Activated CD4-positive, alpha-beta T cell treated with anti-CD3 and anti-CD28 coated beads, Interleukin-2, amount 50 U/mL, for 16 hours (primary cell): ENCODE measurements around the gene SHB.

ENCODE experiments used
- DNase-seq: peaks from one replicate; pipeline ENCODE4 v3.0.0-alpha.2; 2020

Gene SHB

GRCh38 chr9:37947471-37947870 is 121.6 kb downstream of the SHB start:
- DNase-seq = no peak

DNA sequence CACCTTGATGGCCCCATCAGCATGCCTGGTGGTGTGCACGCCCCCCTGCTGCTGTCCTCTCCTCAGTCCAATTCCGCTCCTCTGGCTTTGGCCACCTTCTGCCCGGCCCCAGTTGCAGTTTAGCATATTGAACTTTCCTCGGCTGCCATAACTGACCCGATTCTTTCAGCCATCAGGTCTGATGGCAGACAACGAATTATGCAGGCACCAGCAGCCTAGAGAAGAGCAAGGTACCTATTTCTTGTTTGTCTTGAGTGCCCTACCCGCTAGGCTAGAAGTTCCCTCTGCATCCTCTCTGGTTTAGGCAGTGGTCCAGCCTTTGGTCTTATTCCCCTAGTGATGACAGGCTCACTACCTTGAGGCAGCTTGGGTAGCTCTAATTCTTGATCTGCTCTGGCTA is 122.1 kb downstream of the SHB start:
- no peak for DNase-seq

DNA sequence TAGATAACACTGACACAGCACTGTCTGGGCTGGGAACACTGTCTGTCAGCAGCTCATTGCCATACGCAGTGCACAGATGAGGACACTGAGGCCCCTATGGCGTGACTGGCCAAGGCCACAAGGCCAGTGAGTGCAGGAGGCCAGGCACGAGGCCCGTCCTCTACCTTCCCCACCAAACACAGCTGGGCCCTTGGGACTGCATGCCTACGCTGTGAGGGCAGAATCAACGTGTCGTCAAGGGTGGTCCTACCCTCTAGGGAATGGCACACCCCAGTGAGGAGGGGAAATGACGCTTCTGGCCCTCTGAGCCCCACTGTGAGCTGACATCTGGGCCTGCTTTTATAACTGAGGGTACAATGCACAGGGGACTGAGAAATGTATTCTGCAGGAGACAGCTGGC is 123.0 kb downstream of the SHB start:
- no peak for DNase-seq

- no peak for DNase-seq
Observed at GRCh38 chr9:37944671-37945481, 124.2 kb downstream of the SHB start.

- no peak for DNase-seq
Observed at GRCh38 chr9:37944266-37944650, 124.8 kb downstream of the SHB start.

DNA sequence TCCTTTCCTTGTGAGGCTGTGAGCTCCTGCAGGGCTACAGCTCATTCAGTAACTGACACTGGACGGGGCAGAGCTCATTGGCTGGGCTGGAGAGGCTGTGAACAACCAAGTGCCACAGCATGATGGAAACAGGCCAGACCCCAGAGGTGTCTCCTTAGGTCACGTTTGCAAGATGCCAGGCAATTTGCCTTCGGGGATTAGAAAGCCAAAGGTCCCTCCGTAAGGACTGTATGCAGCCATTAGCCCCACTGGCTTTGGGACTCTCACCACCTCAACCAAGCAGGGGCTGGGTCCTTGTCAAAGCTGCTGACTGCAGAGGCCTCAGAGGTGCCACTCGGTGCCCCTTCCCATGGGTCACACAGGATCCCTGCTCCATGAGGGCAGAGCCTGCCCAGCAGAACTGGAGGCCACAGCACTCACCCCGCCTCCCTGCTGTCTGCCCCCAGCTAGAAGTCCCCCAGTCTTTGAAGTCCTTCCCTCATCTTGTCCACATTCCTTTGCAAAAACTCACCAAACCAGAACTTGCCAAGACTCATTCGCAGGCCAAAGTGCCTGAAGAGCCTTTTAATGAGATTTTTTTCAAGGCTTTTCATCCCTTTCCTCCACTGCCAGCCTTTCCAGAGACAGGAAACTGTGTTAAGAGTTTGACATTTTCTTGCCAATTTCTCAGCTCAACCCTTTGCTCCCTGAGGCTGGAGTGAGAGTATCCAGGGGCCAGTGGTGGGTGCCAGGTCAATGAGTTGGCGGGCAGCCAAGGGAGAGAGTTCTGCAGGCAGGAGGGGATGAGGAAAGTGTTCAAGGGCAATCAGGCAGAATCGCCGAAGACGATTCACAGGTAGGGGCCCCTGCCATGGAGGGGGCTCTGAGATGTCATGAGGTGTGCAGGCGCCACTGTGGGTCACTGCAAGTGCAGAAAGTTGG is 125.4 kb downstream of the SHB start:
- no peak for DNase-seq

GRCh38 chr9:37942621-37943344 is 126.2 kb downstream of the SHB start:
- no peak for DNase-seq

DNA sequence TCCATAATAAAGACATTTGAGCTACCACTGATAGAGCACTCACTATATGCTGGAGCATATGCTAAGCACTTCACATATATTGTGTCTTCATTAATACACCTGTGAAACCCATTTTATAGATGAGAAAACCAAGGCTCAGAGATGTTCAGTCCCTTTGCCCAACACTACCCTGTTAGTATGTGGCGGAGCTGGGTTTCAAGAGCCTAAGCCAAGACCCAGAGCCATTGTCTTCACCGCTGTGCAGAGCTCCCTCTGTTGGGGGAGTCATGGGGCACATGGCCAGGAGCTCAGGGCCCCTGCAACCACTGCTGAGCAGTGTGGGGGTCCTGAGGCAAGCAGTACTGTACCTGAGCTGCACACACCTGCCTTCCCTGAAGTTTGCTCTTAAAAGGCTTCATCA is 127.8 kb downstream of the SHB start:
- DNase-seq = no peak

GRCh38 chr9:37939575-37940095 is 129.4 kb downstream of the SHB start:
- DNase-seq = no peak

DNA sequence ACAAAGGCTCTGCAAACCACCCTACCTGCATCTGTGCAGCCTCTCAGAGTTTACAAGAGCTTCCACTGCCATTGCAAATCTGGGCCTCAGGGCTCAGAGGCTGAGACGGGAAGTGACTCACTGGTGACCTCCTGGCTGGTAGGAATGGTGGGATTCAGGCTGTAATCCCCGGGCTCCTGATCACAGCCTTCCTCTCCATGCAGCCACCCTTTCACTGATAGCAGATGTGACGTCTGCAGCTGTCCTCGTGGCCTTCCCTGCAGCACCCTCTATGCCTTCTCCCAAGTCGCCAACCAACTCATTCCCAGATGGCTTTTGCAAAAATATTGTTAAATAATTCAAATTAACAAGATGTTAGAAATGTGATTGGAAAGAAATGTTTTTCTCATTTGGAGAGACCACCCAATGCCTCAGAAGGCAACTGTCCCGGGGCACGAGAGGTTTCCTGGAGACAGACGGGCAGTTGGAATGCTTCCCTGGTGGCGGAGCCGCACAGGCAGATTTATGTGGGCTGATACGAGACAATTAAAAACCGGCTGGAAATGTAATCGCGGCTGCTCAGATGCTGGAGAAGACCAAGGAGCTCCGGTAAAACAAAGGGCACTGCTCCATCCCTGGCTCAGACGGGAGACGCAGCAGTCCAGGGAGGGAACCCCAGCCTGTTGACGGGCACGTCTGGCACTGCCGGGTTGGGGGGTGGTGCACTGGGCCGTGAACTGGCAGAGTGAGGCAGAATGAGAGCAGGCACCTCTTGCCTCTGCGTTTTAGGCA is 130.7 kb downstream of the SHB start:
- DNase-seq = no peak

- DNase-seq = no peak
Observed at GRCh38 chr9:37937366-37937765, 131.7 kb downstream of the SHB start.

DNA sequence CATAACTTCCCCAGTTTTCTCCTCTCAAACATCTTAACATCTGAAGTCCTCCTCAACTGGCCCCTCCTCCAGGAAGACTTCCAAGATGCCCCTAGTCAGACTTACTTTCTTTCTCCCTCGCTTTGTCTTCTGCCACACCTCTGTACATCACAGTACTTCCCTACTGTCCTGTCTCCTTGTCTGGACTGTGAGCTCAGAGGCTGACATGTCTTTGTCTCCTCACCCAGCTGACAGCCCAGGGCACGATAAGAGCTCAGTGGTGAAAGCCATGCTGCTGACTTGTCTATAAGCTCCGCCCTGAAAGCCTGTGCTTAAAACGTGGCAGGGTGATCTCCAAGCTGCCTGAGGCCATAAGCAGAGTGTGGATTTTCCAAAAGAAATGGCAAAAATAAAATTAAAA is 132.1 kb downstream of the SHB start:
- no peak for DNase-seq

DNA sequence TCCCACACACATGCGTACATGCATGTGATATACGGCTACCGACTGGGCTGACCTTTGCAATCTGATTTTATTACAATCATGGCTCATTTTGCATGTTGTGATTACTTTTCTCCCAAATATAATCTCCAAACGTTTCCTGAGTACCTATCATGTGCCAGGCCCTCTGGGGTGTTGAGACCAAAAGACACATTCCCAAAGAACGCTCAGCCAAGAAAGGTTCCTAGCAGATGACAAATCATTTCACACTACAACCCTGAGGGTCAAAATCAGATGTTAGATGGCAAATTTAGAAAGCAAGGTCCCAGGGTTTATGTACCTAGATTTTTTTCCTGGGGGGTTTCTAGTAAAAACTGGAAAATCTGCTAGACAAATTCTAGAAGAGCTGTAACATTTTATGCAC is 132.7 kb downstream of the SHB start:
- DNase-seq = no peak

GRCh38 chr9:37935096-37935495 is 133.9 kb downstream of the SHB start:
- DNase-seq = no peak

GRCh38 chr9:37931592-37931991 is 137.4 kb downstream of the SHB start:
- DNase-seq = no peak

GRCh38 chr9:37929441-37929895 is 139.6 kb downstream of the SHB start:
- no peak for DNase-seq

GRCh38 chr9:37928552-37929430 is 140.2 kb downstream of the SHB start:
- no peak for DNase-seq

DNA sequence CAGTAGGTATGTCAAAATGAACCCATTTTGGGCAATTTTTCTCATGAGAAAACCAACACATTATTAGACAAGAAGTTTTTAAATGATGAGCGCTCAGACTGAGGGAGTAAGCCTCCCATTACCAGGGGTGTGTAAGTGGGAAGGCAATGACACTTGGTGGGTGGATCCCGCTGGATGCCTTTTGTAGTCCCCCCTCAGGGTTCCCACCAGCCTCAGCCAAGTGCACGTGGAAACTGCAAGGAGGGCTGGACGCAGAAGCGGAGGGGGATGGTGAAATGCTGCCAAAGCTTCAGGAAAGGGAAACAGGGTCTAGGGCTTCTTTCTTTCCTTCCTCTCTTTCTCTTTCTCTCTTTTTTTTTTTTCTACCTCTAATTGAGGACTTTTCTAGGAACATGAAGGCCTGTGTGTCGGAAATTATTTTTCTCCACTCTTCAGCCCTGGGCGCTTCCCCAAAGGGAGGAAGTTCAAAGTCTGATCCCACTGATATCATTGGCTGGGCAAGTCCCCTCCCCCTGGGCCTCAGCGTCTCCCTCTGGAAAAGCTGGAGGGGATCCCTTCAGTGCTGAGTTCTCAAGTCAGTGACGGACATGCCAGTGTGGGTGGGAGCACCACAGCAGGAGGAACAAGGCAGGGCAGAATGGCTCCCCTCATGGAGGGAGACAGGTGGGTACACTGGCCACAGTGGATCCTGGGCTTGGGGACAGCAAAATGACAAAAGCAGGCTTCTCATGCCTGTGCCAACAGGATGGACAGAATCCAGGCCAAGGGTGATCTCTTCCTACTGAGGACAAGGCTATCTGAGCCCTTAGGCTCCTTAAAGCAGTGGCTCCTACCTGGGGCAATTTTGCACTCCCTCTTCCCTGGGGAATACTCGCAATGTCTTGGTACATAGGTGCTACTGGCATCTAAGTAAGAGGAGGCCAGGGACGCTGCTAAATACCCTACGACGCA is 141.2 kb downstream of the SHB start:
- DNase-seq = no peak

DNA sequence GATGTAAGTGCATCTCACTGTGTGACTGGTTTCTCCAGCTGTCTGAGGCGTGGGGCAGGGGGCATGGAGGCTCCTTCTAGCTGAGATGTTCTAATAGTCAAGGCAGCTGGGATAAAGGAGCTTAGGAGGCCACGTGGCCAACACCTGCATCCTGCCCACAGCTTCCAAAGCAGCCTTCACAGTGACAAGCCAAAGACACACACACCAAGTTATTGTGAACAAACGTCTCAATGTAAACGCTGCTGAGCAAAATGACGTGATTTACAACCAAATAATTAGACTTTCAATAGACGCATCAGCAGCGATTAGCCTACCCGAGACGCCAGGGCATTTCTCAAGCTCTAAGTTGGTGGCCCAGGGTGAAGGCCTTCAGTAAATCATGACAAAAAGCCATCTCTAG is 141.9 kb downstream of the SHB start:
- no peak for DNase-seq

GRCh38 chr9:37926737-37927118 is 142.3 kb downstream of the SHB start:
- DNase-seq = no peak
